Motor neuron (in vitro differentiated cells): ENCODE data around the gene RPS17. TPM values are rescaled to one million over a fixed set of nuclear protein-coding genes. Genes with fewer than 3 reads are reported as not detected.

Experiments
- ATAC-seq, 8 experiments: fragments of 200-7000 bp; cut with Tn5 transposase; replicated peaks in 6 of 8; 2 replicates each; pipeline ENCODE4 v1.8.0; 2021; ENCODE audit warnings: mild to moderate bottlenecking in 8 of 8, moderate library complexity in 8 of 8
- H3K27ac ChIP-seq, 2 donors: fragments of 250-450 bp; sonication (Bioruptor Pico); 2 replicates each; pipeline ENCODE4 v1.9.0; 2021; ENCODE audit warnings: antibody characterized with exemption in 2 of 2, mild to moderate bottlenecking in 2 of 2, moderate library complexity in 1 of 2
- H3K4me1 ChIP-seq, 2 donors: fragments of 250-450 bp; sonication (Bioruptor Pico); replicated peaks in 1 of 2; 2 replicates each; pipeline ENCODE4 v1.6.1; 2021; ENCODE audit warnings: antibody characterized with exemption in 2 of 2, mild to moderate bottlenecking in 2 of 2, moderate library complexity in 1 of 2
- H3K4me3 ChIP-seq, 5 donors: fragments of 250-450 bp; sonication (Bioruptor Pico); 2 replicates each; pipeline ENCODE4 v1.9.0; 2021; ENCODE audit warnings: antibody characterized with exemption in 5 of 5, mild to moderate bottlenecking in 5 of 5, moderate library complexity in 4 of 5
- WGBS, 10 experiments: fragments of 450-650 bp; shearing (Covaris generic); methylation state at CpG; one replicate each; pipeline ENCODE4 v1.0.0; 2022; 5-methylcytosine and 5-hydroxymethylcytosine counted together
- in situ Hi-C, 9 experiments: fragments of 400-800 bp; cut with MboI; loops; one replicate each; pipeline ENCODE4 v1.15.0; 2021; ENCODE audit warnings: low sequenced_read_pairs in 9 of 9, low pct_unique_long_range_greater_than_20kb in 2 of 9; ENCODE audit not compliant: unreplicated experiment in 9 of 9
- total RNA-seq, 8 experiments: library from RNA; unstranded; fragments of 300-600 nt; gene quantifications; 2 replicates each; pipeline versions ENCODE4 v1.2.3 to v1.2.4, GENCODE V29; 2022

The RPS17 gene
- total RNA-seq, 8 experiments from 2014 or later = 3,134 to 7,614 (median 5,651) TPM

DNA sequence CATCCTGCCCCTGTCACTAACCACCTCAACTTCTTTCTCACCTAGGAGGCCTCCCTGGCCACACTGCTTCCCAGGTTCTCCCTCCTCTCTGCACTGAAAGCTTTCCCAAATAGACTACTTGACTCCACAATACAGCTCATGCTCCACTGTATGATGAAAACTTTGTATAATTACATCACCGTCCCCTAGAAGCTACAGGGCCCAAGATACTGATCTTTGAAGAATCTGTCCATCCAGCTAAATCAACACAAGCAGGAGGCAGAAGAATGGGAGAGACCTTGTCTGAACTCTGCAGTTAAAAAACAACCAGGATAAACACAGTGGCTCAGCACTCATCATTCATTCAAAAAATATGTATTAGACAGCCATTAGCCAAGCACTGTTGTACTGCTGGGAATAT lies 26.4 kb upstream of the RPS17 start:
- ATAC-seq = no peak
- in situ Hi-C loops = no loop called here
- 75 to 100% (median 91%) methylated on average over 1 of the region's 1 CpG; no CpG with 5 or more reads in 7 of the 10 experiments for whole genome bisulfite sequencing, 10 experiments

DNA sequence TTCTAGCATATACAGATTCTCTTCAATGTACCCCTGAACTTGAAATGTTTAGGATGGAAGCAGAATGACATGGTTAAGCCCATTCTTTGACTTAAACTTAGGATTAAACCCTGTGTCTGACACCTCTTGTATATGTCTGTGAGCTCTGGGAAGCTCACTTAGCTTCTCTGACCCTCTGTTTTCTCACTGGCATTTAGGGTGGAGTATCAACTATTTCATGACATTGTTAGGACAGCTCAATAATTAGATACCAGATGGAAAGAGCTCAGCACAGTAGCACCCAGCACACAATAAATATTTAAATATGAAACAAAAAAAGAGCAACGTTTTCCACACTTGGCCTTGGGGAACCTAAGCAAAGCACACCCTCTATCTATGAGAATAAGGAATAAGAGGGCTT lies 18.2 kb upstream of the RPS17 start:
- Histone ChIP-seq H3K4me1 (no peaks in the 10 kb centered on the region), H3K27ac (no peak overlapping the region), H3K4me3 (no peak overlapping the region)
- 0 to 86% (median 14%) methylated on average over 1 of the region's 1 CpG; no CpG with 5 or more reads in 4 of the 10 experiments for WGBS, 10 experiments
- in situ Hi-C loops = no loop called here
- ATAC-seq = peak in 1 of 8 experiments; percentile 51

More for the DNA sequence above, 26.4 kb upstream of the RPS17 start:
- H3K27ac ChIP-seq = no peak overlapping the region
- H3K4me3 ChIP-seq = no peak overlapping the region
- peaks cover 18 to 19% of the 10 kb centered on the region in 2 donors for H3K4me1 ChIP-seq

DNA sequence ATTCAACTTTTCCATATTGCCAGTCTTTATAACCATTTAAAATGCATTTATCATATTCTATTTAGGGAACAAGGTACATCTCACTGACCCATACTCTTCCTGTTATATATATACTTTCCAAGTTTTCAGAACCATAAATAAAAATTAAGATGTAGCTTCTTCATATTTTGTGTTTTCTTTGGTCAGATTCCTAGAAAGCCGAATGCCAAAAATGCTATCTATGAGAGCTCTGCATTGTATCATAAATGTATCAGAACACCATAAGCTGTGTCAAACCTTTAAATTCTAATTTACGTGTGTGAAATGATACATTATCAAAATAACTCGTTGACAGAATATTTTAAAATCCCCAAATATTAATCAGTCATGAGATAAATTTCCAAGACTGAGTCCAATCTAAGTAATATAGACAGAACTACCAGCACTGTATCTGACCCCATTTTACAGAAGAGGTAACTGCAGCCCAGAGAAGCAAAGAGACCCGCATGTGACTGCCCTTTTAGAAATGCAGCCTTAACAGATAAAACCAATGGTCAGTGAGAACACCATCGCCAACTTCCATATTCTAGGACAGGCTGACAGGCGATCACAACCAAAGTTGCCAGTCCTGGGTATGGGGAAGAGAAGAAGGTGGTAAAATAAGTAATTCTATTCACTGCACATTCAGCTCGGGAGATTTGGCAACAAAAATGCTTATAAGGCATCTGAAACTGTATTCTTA lies 16.2 kb upstream of the RPS17 start:
- no peak overlapping the region for H3K4me3 ChIP-seq
- WGBS, 10 experiments = 69 to 100% (median 85%) methylated on average over 2 to 7 of the region's 7 CpGs
- H3K4me1 ChIP-seq = no peaks in the 10 kb centered on the region
- no peak overlapping the region for H3K27ac ChIP-seq
- in situ Hi-C loops = no loop called here
- ATAC-seq = no peak

DNA sequence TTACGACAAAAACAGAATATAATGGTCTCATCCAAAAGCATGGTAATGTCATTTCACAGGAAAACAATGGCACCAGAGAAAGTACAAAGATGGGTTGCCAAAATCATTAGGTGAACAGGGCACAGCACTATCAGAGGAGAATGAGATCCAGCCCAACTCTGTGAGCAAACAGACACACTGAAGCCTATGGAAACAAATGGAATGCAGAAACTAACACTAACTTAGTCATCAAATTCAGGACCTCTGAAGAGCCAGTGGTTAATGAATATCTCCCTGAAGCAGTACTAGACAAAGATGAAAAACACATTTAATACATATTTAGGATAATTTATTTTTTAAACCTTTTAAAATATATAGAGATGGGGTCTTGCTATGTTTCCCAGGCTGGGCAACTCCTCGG lies 14.6 kb upstream of the RPS17 start:
- peak in 2 of 8 experiments; percentile 32 to 69 for ATAC-seq
- Histone ChIP-seq H3K4me3 (no peak overlapping the region), H3K27ac (no peak overlapping the region), H3K4me1 (no peaks in the 10 kb centered on the region)
- in situ Hi-C loops = no loop called here
- 47 to 100% (median 82%) methylated on average over 1 to 2 of the region's 2 CpGs; no CpG with 5 or more reads in 2 of the 10 experiments for WGBS, 10 experiments

DNA sequence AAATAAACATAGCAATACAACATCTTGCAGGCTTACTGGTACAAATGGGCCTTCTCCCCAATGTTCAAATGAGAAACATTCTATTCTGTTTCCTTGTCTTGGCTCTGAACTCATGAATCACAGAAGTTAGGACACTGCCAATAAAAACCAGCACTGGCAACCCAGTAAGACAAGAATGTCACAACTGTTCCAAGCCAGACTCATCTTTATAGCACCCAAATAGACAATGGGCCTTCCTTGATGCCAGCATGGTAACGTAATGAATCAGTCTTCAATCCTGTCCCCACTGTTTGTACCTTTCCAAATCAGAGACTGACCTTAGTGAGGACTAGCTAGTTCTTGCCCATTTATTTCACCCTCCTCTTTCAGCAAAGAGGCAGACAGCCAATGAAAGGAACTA lies 14.1 kb upstream of the RPS17 start:
- H3K27ac ChIP-seq = no peak overlapping the region
- no peaks in the 10 kb centered on the region for H3K4me1 ChIP-seq
- H3K4me3 ChIP-seq = no peak overlapping the region
- in situ Hi-C loops = no loop called here
- 20 to 100% (median 82%) methylated on average over 1 of the region's 1 CpG; no CpG with 5 or more reads in 2 of the 10 experiments for WGBS, 10 experiments
- ATAC-seq = peak in 1 of 8 experiments; percentile 23

DNA sequence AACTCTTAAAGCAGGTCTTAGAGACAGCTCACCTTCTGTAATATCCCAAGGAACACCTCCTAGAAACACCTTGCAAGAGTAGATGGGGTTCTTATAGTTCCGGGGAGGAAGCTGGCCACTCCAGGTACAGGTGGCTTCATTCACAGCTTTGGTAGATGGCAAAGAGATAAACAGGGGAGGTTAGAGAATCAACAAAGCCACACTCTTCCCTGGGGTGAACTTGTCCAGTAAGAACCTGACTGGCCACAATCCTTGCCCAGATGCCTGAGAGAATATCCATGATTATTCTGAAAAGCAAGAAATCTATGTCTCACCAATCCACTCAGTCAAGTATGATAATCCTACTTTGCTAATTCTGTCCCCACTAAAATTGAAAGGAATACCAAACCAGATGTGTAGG lies 13.6 kb upstream of the RPS17 start:
- 75 to 80% methylated on average over 1 of the region's 1 CpG; no CpG with 5 or more reads in 8 of the 10 experiments for WGBS, 10 experiments
- Histone ChIP-seq H3K27ac (no peak overlapping the region), H3K4me3 (no peak overlapping the region), H3K4me1 (no peaks in the 10 kb centered on the region)
- ATAC-seq = no peak
- in situ Hi-C loops = no loop called here

DNA sequence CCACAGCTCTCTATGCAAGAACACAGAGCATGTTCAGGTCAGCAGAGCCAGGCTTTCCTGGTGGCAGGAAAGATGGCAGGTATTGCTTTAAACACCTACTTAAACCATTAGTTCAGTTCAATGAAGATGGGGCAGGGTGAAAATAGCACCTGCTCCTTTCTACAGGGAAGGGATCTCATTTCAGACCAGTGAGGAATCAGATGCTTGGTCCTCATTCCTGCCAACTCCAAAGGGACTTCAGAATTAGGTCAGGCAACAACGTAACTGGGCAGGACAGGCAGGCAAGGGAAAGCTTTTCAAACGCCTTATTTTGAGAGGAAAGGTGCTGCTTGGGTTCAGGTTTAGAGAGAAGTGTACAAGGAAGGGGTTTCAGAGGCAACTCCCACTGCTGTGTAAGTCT lies 12.6 kb upstream of the RPS17 start:
- Histone ChIP-seq H3K4me1 (no peaks in the 10 kb centered on the region), H3K27ac (no peak overlapping the region), H3K4me3 (no peak overlapping the region)
- ATAC-seq = no peak
- in situ Hi-C loops = no loop called here
- 40 to 80% (median 58%) methylated on average over 1 to 2 of the region's 2 CpGs; no CpG with 5 or more reads in 5 of the 10 experiments for WGBS, 10 experiments

DNA sequence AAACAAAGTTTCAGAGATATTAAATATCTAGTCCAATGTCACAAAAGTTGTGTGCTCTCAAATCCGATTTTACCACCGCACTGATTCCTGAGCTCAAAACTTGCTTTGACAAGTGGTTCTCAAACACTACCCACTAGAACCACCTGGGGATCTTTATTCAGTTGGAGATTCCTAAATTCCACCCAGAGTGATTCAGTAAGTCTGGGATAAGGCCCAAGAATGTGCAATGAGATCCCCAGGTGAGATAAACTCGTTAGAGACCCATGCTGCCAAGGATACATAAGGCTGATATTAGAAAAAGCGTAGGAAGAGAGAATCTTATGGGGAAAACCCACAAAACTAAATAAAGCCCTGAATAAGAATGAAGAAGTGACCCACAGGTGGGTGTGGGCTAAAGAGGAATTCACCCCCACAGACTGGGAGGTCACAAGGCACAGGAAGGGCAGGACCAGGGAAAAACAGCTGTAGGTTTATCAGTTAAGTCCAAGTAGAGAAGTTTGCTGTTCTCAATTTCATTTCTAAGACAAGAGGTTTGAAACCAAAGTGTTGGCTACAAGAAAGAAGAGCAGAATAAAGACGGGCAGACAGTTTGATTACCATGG lies 11.5 kb upstream of the RPS17 start:
- in situ Hi-C loops = no loop called here
- Histone ChIP-seq H3K4me3 (no peak overlapping the region), H3K4me1 (no peaks in the 10 kb centered on the region), H3K27ac (no peak overlapping the region)
- peak in 1 of 8 experiments; percentile 54 for ATAC-seq
- 8 to 100% (median 65%) methylated on average over 2 to 5 of the region's 5 CpGs; no CpG with 5 or more reads in 1 of the 10 experiments for WGBS, 10 experiments

DNA sequence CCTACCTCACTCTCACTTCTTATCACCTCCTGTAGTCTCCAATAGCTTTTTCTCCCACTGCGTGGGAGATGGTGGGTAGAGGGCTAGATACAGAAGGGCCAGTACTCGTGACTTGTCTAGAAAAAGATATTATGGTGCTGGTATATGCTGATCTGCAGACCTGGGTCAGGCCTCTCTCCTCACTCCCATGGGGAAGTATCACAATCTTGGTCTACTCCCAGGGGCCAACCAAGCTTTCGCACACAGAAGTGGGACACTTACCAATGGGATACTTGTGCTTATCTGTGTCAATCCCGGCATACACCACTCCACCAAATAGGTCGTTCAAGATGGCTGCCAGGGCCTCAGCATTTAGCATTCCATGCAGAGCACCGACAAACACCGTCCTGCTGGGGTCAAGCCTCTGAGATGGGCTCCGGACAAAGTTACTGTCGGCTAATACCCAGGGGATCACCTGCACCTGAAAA lies 9.0 kb upstream of the RPS17 start:
- in situ Hi-C loops = loop anchor here in 1 of 9 experiments (25.0 kb wide), 1 partner anchor 463 kb away; the partner anchor contains the start of gene C15orf40
- 80 to 100% (median 93%) methylated on average over 1 to 3 of the region's 9 CpGs; no CpG with 5 or more reads in 4 of the 10 experiments for WGBS, 10 experiments
- ATAC-seq = no peak
- Histone ChIP-seq H3K4me3 (no peak overlapping the region), H3K4me1 (no peaks in the 10 kb centered on the region), H3K27ac (no peak overlapping the region)

DNA sequence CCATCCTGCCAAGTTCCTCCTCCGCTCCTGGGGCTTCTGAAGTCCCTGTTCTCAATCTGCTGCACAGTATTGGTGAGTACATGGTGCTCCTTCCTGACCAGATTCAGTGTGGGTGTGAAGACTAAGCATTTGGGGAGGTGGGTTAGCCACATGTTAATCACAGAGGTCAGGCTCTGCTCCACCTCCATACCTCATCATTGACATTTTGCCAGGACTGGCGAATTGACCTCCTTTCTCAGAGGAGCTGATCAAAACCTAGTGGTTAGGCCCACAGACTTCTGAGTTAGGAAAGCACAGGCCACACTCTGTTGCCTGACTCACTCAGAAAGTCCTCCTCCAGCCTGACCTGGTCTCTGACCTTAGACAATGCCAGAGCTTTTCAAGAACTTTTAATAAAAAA lies 8.4 kb upstream of the RPS17 start:
- Histone ChIP-seq H3K4me3 (no peak overlapping the region), H3K27ac (no peak overlapping the region), H3K4me1 (no peaks in the 10 kb centered on the region)
- in situ Hi-C loops = loop anchor here in 1 of 9 experiments (25.0 kb wide), 1 partner anchor 464 kb away; the partner anchor contains the start of gene C15orf40
- 0 to 100% (median 100%) methylated on average over 1 to 2 of the region's 2 CpGs; no CpG with 5 or more reads in 4 of the 10 experiments for WGBS, 10 experiments
- no peak for ATAC-seq

DNA sequence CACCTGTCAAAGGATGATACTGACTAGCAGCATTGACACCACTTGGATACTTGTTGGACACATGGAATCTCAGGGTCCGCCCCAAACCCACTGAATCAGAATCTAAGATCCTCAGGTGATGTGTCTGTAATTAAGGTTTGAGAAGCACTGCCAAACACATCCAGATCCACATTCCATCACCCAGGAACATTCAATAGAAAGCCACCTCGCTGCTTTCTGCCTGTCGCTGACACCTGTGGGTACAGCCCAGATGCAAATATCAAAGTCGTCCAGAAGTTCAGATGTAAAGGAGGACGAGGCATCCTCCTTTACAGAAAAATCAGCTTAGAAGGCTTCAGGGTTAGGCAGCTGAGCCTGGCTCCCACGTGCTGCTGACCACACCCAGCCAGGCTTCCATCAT lies 5.2 kb upstream of the RPS17 start:
- H3K4me3 ChIP-seq = no peak overlapping the region
- H3K27ac ChIP-seq = no peak overlapping the region
- H3K4me1 ChIP-seq = peaks cover 5% of the 10 kb centered on the region in 2 donors
- WGBS, 10 experiments = 39 to 100% (median 79%) methylated on average over 1 to 4 of the region's 6 CpGs; no CpG with 5 or more reads in 2 of the 10 experiments
- in situ Hi-C loops = loop anchor here in 1 of 9 experiments (25.0 kb wide), 1 partner anchor 467 kb away; the partner anchor contains the start of gene C15orf40
- ATAC-seq = peak in 3 of 8 experiments; percentile 18 to 43 (median 35)

DNA sequence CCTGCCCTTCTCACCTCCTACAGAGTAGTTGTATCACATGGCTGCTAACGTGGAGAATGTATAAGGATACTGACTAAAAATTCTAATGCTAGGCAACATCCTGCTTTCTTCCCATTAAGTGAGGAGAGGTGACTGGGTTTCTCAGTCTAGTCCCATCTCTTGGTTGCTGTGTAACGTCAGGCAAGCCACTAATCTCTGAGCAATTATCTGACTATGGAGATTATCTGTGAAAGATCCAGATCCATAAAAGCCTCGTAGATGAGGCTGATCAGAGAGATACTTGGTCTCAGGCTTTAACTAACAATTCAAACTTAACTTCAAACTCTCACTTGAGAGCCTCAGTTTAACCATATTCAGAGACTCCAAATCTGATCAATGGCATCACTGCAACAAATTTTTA lies 4.7 kb upstream of the RPS17 start:
- WGBS, 10 experiments = 33 to 100% (median 76%) methylated on average over 1 to 3 of the region's 3 CpGs; no CpG with 5 or more reads in 2 of the 10 experiments
- Histone ChIP-seq H3K4me1 (peaks cover 5% of the 10 kb centered on the region in 2 donors), H3K4me3 (no peak overlapping the region), H3K27ac (no peak overlapping the region)
- in situ Hi-C loops = loop anchor here in 1 of 9 experiments (25.0 kb wide), 1 partner anchor 467 kb away; the partner anchor contains the start of gene C15orf40
- no peak for ATAC-seq

DNA sequence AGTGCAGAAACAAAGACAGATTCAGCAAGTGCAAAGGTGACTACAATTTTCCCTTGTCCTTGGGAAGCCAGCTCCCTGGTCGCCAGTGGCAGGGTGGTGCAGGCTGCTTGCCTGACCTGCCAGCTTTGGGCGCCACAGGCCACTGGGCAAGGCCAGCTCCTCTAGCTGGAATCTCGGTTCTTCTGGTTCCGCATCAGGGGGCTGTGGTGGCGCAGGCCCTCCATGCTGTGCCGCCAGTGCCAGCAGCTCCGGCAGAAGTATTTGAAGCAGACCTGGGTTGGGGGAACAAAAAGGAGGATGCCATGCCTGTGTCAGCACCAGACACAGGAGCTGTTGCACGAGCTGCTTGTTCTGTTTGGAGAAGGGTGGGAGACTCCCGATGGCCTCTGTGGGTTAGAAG lies 4.2 kb upstream of the RPS17 start:
- H3K4me1 ChIP-seq = peaks cover 5% of the 10 kb centered on the region in 2 donors
- no peak overlapping the region for H3K27ac ChIP-seq
- 91 to 100% (median 96%) methylated on average over 1 to 5 of the region's 9 CpGs; no CpG with 5 or more reads in 7 of the 10 experiments for WGBS, 10 experiments
- H3K4me3 ChIP-seq = no peak overlapping the region
- no peak for ATAC-seq
- in situ Hi-C loops = loop anchor here in 1 of 9 experiments (25.0 kb wide), 1 partner anchor 468 kb away; the partner anchor contains the start of gene C15orf40
